HS-5 (cell line): Measurements from ENCODE around the gene GSTM1.

Experiments
- DNase-seq: peaks from one replicate; pipeline ENCODE4 v3.0.0-alpha.2; 2012; ENCODE audit warnings: low read depth

GSTM1 gene

GRCh38 chr1:109730666-109731065 is 43.0 kb downstream of the GSTM1 start:
- DNase-seq, result no peak

- no peak for DNase-seq
Observed at GRCh38 chr1:109732390-109732881, 44.8 kb downstream of the GSTM1 start.

GRCh38 chr1:109733236-109733870 is 45.7 kb downstream of the GSTM1 start:
- no peak for DNase-seq

DNA sequence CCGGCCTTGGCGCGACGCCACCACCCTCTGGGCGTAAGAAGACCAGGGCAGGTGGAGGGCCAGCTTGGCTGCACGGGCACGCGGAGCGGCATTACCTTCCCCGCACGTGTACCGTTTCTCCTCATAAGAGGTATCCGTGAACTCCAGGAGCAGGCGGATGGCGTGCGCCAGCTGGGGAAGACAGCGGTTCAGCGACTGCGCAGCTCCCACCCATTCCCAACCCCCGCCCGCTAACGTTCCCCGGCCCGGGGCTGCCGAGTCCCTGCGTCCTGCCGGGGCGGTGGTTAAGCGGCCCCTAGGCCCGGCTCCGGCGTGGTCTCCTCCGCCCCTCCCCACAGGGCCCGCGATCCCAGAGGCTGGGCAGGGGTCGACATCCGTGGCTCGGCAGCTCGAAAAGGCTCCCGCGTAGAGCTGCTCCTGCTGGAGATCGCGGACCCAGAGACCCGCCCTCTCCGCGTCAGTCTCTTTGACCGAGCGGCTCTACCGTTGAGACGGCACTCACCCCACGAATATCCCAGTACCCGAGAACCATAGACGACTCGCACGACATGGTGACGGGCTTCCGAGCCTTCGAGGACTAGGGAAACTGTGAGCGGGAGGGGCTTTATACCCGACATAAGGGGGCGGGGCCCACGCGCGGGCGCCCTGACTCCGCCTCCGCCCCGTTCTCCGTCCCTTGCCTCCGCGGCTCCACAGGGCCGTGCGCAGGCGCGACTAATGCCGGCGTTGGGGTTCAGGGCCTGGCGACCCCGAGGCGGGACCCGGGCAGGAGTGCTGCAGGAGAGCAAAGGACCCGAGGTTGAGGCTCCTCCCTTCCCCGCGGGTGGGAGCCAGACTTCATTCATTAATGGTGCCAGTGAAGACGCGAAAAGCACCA is 52.4 kb downstream of the GSTM1 start:
- peak; percentile 36 for DNase-seq

GRCh38 chr1:109740615-109741373 is 53.2 kb downstream of the GSTM1 start, which contains the start of gene GSTM3:
Gene GSTM3 (minus strand): TSS chr1:109741038. CDS start chr1:109740287, 751 bp downstream.
- DNase-seq, result no peak
